HG03442 (cell line): Measurements from ENCODE around the gene INTS6L.
"Not testable (repeated sequence)": the region's sequence is repeated elsewhere in the genome, so short reads cannot be mapped to it uniquely, and the experiment has no call there.

Source experiments
- ATAC-seq: cut with Tn5 transposase; IDR thresholded peaks from one replicate; pipeline ENCODE4 v1.9.1; 2021; ENCODE audit warnings: mild to moderate bottlenecking, moderate library complexity; ENCODE audit not compliant: unreplicated experiment

The INTS6L gene

GRCh38 chrX:135522132-135522530 is 1.7 kb downstream of the INTS6L start:
- no peak for ATAC-seq

DNA sequence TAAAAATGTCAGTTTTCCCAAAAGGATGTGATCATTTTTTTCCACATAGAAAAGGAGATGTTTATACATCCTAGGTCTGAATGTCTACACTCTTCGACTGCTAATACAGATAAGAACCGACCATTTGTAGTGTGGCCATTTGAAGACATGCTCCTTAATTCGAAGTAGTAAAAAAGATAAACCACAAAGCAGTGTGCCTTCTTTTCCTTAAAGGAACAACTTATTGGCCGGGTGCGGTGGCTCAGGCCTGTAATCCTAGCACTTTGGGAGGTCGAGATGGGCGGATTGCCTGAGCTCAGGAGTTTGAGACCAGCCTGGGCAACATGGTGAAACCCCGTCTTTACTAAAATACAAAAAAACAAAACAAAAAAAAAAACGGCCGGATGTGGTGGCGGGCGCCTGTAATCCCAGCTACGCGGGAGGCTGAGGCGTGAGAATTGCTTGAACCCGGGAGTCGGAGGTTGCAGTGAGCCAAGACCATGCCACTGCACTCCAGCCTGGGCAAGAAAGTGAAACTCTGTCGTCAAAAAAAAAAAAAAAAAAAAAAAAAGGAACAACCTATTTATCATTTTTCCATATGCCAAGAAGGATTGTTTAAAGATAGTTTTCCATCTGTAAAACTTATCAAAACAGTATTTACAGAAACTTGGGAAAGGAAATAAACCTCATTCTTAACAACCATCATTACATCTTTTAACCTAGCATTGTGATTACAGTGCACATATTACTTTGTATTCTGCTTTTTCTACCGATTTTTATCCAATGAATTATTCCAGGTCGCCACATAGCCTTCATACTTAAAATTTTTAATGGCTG is 2.6 kb downstream of the INTS6L start:
- ATAC-seq: no peak

DNA sequence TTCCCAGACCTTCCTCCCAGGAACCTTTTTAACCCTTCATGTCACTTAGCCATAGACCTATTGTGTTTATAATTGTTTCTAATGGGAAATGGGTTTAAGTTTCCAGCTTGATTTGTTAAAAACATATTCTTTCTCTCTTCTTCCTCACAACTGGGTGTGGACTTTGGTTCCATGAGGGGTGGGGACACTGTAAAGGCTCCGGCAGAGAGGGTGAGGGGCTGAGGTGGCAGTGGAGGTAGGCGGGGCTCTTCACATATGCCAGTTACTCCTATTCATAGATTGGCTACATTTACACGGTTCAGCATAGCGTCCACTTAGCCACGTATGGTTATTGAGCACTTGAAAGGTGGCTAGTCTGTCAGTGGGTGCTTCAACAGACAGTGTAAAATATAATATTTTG is 7.8 kb downstream of the INTS6L start:
- no peak for ATAC-seq

DNA sequence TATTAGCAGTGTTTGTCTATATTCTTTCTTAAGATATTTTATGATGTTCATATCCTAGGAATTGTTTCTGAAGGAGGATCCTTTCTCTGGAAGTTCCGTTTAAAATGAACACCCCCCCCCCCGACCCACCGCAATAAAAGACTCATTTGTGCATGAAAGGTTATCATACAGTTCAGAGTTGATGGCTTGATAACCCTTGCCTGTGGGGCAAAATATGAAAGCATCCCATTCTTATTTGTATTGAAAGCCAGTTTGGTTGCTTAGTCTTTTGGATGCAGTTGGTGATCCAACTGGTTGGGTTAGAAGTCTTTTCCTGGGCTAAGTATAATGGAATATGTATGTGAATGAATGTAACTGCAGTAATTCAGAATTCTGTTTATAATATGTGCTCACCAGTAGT is 8.3 kb downstream of the INTS6L start:
- no peak for ATAC-seq

DNA sequence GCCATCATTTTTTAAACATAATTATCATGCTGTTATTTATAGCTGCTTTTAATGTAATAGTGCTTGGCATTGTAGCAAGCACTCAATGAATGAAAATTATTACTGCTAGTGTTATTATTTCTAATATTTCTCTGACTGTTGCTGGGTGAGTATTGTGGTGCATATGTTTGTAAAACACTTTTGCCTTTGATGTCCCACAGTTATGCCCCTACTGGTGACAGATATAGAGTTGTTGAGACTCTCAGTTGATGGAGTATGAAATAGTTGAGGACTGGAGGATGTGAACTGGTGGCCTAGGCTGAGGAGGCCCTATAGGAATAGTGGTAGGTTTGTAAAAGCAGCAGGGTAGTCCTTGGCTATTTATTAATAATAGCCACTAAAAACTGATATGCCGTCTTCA is 9.6 kb downstream of the INTS6L start:
- ATAC-seq: no peak

DNA sequence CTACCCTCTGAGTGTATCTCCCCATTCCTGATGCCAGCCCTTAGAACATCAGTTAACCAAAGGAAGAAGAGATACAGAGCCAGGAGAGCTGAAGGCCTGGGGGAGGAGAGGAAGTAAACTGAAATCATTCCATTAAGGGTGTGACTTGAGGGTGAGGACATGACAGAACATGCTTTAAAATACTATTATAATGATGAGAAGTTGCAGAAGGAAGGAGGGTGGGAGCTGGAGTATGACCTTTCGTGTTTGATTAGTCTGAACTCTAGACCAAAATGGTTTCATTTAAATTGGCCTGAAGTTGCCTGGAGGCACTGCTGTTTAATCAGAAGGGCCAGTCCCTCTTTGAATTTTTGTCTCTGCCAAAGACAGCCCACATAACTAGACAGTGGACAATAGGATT is 11.4 kb downstream of the INTS6L start:
- no peak for ATAC-seq

DNA sequence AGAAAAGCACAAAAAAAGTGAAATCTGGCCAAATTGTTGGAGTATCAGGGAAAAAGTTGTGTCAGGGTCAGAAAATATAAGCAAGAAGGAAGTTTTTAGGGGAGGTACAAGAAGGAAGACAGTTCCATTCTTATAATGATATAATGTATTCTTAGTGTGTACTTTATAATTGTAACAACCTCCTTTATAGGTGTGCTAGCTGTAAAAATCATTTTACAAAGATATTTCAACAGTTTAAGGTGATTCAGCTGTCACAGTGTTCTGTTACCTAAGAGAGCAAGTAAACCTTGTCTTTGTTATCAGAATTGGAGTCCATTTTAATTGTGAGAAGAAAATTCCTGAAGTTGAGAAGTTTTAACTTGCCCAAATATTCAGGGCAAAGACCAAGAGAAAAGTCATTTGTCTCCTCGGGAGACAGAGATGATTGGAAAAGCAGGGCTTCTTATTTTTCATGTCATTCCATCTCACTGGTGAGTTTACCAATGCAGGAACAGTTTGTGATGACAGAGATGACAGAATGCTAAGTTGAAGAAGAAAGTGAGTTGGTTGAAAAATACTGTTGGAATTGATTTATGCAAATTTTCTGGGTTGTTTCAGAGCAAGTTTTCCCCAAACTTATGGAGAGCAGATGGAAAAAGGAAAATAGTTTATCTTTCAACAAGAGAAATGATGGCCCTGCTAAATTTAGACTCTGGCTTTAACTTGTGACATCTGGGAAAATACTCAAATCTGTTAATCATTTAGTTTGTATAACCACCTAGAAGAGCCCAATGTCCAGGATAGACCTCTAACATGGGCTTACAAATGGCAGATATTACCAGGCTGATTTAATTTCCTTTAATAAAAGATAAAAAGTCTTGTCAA is 14.8 kb downstream of the INTS6L start:
- ATAC-seq: no peak

DNA sequence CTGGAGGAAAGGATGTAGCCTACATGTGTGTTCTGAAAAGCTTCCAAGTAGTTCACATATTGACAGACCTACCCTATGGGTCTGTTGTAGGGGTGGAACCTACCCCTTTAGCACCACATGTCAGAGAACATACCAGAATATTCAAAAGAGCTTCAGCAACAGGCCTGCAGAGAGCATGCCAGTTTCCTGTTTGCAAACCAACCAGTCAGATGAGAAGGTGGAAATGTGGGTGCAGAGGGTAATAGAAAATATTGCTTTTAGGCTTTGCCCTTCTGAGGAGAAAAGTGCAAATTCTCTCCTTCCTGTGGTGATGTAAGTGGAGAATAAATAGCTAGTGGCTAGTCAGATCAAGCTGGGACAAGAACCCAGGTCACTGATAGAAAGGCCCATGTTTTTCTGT is 16.4 kb downstream of the INTS6L start:
- ATAC-seq: no peak

DNA sequence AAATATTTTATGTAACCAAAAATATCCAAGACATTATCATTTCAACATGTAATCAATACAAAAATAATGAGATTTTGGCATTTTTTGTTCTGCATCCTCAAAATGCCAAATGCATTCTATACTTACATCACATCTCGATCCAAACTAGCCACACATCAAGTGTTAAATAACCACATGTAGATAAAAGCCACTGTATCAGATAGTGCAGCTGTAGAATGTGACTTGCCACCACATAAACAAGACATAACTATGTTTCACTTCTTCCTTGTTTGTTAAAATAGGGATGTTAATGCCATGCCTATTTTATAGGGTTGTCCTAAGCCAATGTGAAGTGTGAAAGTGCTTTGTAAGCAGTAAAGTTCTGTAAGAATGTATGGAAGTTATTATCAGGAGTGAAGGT is 20.9 kb downstream of the INTS6L start:
- no peak for ATAC-seq

- ATAC-seq: no peak
Measured at GRCh38 chrX:135543172-135543571, 22.7 kb downstream of the INTS6L start.

DNA sequence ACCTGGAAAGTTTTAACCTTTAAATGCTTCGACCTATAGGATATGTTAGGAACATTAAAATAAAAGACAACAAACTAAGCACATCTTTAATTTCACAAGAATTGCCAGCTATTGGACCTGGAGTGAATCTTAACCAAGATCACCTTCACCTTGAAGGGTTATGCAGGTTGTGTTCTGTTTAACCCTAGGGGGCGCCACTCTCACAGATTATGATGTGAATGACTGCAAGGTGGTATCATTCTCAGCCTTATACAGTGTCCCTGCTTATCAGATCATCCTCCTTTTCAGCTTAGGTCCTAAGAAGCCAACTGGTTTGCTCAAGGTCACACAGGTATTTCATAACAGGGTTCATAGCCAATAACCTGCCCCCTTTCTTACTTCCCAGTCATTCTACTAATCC is 23.5 kb downstream of the INTS6L start:
- peak; percentile 41 for ATAC-seq

DNA sequence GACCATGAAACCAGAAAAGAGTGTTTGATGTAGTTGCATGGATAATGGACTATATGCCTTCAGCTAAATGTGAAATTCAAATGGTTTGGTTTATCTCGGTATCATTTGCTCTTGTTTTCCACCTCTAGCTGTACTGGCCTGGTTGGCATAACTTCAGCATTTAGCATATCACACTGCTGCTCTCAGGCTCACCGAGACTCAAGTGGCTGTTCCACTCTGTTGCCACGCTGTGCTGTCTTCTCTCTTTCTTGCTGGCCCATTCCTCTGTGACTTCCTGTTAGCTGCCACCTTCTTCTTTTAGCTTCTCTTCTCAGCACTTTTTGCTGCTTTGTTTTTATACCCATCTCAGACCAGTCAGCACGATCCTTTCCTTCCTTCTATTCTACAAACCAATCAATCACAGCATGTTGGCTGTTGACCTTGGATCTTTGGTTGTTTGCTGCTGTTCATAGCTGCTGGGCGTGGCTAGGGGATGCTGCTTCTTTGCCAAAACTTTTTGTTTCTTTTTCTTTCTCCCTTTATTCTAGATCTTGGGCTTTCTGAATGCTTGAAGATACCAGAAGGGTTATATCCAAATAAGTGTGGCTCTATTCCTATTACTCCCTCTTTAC is 24.0 kb downstream of the INTS6L start:
- peak; percentile 72 for ATAC-seq

DNA sequence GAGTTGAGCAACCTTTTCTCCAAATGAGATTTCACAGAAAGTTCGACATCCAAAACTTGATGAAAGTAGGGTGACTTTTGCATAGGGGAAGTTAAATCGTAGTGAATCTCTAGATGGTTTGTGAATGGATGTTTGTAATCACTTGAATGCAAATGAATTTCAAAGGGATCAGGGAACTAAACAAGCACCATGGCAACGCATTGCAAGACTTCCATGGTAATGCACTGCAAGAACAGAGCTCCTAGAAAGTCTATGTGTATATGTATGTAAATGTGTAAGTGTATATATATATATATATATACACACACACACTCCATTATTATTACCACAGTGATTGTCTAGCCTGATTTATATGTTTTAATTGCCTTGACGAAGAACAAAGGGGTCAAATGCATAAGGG is 27.3 kb downstream of the INTS6L start:
- ATAC-seq: no peak

GRCh38 chrX:135549519-135549918 is 29.1 kb downstream of the INTS6L start:
- no peak for ATAC-seq

DNA sequence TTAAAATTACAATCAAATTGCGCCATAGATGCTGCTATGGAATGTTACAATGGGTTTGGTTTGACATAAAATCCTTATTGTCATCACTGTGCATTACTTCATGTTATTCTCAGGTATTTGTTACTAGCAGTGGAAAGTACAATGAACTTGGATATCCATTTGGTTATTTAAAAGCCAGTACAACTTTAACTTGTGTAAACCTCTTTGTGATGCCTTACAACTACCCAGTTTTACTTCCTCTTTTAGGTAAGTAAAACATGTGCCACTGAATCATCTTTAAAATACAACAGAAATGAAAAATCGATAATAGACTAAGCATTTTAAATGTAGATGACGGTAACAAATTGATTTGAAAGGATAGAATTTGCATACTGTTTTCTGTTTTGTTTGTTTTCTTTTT is 35.6 kb downstream of the INTS6L start:
- ATAC-seq: peak; percentile 60

- no peak for ATAC-seq
Measured at GRCh38 chrX:135557344-135557743, 36.9 kb downstream of the INTS6L start.

DNA sequence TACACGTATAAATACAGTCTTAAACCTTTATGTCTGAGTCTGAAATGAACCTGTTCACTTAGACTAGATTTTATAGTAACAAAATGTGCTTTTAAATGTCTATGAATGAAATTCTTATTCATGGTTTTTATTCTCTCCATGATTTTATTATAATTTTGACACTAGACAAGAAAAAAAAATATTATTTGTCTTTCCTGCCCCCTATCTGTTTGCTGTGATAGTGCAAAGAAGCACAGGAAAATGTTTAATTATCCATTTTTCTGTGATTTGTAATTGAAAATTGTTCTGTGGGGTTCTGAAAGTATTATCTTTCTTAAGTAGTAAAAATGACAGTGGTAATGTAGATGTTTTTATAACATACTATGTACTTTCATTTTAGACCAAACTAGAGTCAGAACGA is 52.0 kb downstream of the INTS6L start:
- ATAC-seq: no peak

DNA sequence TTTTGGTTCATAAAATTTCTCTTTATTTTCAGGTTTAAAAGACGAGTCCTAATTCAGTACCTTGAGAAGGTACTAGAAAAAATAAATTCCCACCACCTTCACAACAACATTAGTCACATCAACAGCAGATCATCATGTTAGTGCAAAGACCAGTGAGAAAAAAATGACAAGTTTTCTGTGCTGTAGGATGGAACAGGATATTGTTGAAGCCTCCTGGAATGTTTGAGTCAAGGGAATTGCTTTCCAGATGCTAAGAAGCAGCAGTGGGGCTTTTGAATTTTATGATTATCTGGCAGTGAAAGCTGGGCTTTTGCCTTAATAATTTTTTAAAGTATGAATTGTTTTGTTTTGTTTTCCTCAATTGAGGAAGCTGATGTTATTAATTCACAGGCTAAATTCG is 61.0 kb downstream of the INTS6L start:
- no peak for ATAC-seq

GRCh38 chrX:135585153-135585552 is 64.7 kb downstream of the INTS6L start:
- no peak for ATAC-seq

DNA sequence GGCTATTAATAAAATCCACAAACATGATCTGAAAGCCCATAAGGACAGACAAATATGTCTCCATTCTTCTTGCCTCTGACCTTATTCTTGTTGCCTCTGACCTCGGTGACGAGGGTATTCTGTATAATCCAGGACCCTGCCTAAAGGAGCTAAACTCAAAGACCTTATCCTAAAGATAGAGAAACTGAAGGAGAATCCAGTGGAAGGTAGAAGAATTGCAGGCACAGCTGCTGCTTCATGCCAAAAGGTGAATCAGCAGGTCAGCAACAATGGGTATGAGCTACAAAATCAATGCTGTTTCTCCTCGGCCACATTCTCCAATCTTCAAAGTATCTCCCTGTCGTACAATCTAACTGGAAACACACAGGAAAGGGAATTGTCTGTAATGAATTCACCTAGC is 71.4 kb downstream of the INTS6L start:
- ATAC-seq: no peak

DNA sequence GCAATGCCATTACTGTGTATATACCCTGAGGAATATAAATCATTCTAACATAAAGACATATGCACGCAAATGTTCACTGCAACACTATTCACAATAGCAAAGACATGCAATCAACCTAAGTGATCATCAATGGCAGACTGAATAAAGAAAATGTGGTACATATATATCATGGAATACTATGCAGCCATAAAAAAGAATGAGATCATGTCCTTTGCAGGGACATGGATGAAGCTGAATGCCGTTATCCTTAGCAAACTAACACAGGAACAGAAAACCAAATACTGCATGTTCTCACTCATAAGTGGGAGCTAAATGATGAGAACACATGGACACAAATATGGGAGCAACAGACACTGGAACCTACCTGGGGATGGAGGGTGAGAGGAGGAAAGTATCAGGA is 73.6 kb downstream of the INTS6L start:
- not testable (repeated sequence) for ATAC-seq

DNA sequence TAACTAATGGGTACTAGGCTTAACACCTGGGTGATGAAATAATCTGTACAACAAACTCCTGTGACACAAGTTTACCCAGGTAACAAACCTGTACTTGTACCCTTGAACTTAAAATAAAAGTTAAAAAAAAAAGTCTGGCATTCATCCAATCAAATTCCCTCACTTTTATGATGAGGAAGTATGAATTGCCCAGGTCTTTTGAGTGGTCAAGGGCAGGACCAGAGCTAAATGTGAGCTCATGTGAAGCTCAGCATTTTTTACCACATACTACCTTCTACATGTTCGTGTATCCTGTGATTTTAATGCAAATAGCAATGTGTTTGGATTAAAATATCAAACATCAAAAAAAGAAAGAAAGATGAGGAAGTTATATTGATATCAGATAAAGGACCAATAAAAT is 74.0 kb downstream of the INTS6L start:
- ATAC-seq: not testable (repeated sequence)
